HG02763 (cell line): ENCODE results near the gene APLP2.

ENCODE experiments used
- ATAC-seq: cut with Tn5 transposase; IDR thresholded peaks from one replicate; pipeline ENCODE4 v1.9.1; 2021; ENCODE audit warnings: mild to moderate bottlenecking, moderate library complexity; ENCODE audit not compliant: unreplicated experiment

The APLP2 gene

DNA sequence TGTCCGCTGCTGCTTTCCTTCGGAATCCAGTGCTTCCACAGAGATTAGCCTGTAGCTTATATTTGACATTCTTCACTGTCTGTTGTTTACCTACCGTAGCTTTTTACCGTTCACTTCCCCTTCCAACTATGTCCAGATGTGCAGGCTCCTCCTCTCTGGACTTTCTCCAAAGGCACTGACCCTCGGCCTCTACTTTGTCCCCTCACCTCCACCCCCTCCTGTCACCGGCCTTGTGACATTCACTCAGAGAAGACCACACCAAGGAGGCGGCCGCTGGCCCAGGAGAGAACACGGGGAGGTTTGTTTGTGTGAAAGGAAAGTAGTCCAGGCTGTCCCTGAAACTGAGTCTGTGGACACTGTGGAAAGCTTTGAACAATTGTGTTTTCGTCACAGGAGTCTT, 74.4 kb downstream of the APLP2 start:
- no peak for ATAC-seq

DNA sequence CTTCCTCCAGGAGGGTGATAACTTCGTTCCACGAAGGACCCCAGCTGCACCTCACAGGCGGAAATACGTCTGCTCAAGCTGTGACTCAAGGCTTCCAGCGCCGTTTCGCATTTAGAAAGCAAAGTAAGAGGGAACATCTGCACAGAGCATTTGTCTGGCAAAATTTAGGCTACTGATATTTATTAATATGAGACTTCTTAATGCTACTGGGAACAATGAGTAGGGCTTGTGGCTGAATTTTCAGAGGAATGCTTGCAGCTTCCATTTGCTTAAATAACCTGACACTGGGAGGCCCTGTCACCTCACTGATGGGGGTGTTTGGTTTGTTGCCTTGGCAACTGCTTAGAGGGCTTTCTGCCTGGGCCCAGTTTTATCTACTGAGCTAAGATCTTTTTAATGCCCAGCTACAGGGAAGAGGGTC, 75.2 kb downstream of the APLP2 start:
- no peak for ATAC-seq

DNA sequence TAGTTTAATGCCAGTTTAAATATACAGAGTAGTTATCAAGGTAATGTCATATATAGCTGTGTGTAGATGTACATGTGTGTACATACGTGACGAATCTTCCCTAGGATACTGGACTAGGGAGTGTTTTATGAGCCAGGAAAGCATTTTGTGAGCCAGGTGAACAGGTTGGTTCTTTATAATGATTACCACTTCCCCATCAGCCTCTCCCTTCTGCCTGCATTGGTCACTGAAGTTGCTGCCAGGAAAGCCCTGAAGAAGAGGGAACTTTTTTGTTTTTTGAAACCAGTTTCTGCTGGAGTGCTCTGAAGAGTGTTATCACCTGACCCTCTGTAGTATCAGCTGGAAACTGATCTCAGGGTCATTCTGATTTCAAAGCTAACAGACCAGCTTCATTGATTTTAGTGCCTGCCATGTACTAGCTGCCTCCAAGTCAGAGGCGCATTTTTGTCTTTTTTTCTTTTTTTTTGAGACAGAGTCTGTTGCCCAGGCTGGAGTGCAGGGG, 75.7 kb downstream of the APLP2 start:
- ATAC-seq: no peak

DNA sequence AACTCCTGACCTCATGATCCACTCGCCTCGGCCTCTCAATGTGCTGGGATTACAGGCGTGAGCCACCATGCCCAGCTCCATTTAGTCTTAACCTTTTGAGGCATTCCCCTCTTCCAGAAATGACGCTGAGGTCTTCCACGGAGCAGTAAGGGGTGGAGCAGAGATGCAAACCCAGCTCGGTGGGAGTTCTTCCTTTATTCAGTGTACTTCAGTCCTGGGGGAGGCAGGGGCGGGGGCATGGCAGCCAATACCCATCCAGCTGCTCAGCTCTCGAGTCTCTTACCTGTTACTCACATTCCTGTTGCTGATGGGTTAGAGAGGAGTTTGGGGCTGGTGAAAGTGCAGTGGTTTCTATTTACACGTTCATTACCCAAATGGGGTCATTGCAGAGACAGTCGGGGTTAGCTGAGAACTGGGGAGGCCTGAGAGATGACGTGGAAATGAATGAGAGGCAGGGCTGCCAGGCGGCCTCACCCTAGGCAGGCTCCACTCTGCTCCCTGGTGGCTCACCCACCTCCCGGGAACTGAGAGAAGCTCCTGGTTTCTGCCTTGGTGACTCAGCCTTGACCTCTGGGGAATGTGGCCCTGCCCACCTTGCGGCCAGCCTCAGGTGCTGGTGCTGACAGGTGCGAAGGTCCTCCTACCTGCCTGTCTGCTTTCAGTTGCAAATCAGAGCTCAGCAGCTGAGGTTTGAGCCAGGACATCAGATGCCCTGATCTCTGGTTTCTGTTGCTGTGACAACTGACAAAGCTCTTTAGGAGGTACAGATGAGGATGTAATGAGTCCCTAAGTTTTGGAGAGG, 76.5 kb downstream of the APLP2 start:
- no peak for ATAC-seq

DNA sequence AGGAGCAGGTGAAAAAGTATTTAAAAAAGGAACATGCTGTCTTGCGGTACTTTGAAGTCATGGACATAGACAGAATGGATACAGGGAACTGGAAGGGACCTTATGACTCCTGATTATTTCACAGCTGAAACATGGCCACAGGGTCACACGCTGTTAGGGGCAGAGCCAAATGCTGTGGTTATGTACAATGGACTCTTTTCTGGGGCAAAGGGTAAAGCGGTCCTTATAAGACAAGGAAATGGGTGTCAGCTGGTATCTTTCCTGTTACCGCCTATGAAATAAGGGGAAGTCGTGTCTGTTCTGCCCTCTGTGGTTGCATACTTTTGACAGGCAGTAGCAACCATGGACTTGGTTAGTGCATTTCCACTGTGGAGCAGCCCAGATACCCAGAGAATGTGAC, 77.1 kb downstream of the APLP2 start:
- no peak for ATAC-seq

DNA sequence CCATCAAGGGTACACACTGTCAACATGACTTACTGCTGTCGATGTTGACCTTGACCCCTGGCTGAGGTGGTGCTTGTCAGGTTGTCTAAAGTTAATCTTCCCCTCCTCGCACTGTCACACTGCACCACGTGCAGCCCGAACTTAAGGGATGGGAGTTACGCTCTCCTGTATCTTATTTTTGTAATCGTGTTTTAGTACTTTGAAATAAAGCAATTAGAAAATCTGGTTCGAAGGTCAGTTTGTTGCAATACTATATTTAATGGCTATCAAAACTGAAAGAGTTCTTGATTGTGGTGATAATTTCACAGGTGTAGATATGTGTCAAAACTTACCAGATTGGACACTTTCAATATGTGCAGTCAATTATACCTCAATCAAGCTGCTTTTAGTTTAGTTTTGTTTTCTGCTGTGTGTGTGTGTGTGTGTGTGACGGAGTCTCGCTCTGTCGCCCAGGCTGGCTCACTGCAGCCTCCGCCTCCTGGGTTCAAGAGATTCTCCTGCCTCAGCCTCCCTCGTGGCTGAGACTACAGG, 79.2 kb downstream of the APLP2 start:
- ATAC-seq: no peak

DNA sequence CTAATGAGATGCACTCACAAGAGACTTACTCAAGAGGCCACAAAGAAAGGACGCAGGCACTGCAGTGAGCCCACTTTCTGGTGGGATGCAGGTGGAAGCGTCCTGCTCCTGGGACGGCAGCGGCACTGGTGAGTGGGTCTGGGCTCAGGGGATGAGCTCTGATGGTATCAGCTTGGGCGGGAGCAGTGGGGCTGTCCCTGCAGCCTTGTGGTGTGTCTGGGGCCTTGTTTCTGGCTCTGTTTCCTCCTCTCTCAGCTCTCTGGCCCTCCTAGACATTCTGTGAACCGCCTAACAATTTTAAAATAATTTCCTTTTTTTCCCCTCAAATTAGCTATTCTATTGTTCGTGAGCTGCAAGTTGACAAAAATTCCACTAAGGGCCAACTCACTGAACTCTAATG, 81.1 kb downstream of the APLP2 start:
- ATAC-seq: no peak

DNA sequence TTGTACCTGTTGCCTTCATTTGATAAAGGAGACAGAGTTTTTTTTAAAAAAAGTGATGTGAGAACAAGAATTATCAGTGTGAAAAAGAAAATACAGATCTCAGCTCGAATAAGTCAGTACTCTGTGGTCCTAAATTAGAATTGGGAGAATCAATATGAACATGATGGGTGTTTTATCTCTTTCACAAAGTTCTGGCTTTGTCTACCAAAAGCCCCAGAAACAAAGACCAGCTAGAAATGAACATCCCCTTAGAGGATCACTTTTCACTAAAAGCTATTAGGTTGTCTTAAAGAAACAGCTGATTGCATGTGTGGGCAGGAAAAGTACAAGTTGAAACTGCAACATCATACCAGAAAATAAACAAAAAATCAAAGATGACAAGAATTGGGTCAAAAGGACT, 81.5 kb downstream of the APLP2 start:
- ATAC-seq: no peak

DNA sequence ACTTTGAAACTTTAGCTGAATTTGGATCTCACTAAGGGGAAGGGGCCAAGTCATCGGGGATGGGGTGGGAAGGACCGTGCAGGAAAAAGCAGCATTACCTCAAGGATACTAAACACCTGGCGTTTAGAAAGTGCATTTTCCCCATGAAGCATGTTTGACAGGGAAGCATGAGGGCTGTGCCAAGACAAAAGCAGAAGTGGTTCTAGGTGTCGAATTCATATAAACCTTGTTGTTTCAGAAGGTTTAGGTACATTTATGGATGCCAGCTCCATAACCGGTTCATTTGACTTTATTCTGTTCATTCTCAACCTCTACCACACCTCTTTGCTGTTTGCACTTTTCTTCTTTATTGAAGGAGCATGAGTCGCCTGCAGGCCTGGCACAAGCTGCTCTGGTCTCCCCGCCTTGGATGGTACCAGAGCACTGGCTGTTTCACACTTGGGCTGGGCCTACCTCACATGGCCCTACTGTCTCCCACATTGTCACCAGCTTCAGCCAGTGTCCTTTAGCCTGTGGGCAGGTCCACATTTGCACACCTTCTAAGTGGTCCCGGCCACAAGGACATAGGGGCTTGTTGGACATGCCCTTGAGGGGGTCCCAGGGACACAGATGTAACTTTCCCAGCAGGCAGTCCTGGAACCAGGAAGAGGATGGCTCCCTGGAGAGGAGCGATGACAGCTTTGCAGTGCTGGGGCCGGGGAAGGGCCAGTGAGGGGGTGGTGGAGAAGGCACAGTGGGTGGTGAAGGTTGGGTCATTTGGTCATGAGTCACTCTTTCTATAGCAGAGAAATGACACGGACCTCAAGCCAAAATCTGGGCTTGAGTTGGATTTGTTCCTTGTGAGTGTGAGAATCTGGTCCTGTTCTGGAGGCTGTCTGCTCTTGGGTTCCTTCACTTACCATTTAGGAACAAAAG, 86.7 kb downstream of the APLP2 start:
- ATAC-seq: no peak

DNA sequence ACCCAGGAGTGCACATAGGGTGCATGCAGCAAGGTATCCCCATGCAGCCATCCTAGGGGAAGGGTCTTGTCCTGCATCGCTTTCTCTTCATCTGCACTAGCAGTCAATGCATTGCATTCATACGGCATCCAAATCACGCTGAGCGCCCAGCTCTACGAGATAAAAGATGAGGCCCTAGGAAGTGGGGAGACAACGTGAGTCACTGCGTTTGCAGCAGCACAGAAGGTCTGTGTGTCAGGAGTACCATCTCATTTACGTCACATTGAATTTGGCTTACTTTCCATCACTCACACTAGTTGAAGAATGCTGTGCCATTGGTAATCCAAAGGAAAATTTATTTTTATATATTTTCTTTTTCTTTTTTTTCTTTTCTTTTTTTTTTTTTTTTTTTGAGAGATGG, 87.4 kb downstream of the APLP2 start:
- ATAC-seq: no peak

DNA sequence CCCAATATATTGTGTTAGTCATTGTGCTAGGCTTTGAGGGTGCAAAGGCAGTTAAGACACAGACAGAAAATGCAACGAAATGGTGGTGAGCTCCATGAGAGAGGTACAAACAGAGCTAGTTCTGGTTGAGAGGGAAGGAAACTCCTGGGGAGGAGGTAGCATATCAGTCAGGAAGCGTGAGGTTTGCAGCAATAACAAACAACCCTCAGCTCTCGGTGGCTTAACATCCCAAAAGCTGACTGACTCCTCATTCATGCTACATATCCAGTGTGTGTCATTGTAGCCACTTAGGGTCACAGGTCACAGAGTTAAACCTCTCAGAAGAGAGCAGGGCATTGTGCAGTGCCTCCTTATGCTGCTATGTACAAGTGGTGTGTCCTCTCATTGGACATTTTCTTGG, 88.1 kb downstream of the APLP2 start:
- no peak for ATAC-seq

DNA sequence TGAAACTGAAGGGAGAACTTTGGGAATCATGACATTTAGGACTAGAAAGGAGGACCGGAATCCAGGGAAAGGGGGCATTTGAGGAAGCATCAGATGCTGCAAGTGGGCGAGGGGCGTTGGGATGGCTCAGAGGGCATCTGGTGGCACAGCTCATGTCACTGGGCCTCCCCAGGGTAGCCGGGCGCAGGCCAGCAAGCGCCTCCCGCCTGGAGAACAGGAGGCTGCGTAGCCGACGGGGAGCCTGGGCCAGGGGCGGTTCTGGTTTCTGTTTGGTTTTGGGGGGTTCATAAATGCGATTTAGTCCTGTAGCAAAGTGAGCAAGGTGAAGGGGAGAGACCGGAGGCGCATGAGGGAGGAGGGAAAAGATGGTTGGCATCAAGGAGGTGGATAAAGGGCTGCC, 89.4 kb downstream of the APLP2 start:
- ATAC-seq: no peak

DNA sequence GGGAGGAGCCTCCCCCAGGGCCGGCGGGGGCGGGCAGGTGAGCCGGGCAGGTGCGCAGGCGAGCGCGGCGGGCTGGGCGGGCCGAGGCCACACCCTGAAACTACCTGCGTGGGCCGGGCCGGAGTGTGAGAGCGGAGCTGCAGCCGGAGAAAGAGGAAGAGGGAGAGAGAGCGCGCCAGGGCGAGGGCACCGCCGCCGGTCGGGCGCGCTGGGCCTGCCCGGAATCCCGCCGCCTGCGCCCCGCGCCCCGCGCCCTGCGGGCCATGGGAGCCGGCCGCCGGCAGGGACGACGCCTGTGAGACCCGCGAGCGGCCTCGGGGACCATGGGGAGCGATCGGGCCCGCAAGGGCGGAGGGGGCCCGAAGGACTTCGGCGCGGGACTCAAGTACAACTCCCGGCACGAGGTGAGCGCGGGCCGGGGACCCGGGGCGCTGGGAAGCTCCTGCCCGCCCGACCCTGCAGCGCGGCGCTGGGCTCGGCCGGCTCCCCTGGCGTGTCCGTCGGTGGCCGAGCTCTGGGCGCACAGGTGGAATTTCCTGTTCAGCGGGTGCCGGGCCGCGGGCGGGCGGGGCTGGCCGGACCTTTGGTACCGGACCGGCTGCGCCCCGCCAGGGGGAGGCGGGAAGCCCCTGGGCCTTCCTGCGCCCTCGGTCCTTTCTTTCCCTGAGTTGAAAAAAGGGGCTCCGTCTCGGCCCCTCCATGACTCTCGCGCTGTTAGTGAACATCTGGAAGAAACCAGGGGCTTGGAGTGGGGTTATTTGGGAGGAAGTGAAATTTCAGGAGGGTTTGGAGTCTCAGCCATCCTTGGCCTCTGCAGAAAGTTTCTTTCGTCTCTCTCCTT, 90.2 kb downstream of the APLP2 start, which contains the start of gene ST14:
Gene ST14 (plus strand): TSS at position 126 of the 841 bp plus-strand sequence. CDS start 198 bp downstream, at position 324.
- no peak for ATAC-seq

DNA sequence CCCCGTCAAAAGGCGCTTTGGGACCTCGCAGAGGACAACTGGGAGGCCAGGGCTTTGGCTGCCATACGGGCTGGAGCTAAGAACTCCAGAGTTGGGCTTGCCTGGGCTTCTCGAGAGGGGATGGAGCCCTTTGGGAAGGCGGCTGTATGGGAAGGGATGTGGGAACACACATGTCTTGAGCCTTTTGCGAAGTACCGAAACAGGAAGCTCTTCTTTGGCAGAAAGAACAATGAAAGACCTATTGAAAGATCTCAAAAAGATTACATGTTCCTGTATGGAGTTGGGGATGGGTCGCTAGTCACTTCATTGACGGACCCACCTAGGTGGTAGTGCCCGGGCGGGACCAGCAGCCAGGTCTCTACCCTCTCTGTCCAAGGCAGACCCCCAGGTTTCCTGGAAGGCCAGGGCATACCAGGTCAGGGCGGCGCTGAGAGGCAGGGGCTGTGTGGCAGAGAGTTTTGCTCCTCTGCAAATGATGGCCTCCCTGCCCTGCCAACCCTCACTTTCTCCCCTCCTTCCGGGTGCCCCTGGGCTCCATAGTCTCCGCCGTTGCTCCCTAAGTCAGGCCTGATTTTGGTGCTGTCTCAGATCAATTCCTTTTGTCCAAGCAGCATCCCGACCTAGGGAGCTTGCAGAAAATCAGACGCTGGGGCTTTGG, 90.9 kb downstream of the APLP2 start:
- ATAC-seq: no peak

DNA sequence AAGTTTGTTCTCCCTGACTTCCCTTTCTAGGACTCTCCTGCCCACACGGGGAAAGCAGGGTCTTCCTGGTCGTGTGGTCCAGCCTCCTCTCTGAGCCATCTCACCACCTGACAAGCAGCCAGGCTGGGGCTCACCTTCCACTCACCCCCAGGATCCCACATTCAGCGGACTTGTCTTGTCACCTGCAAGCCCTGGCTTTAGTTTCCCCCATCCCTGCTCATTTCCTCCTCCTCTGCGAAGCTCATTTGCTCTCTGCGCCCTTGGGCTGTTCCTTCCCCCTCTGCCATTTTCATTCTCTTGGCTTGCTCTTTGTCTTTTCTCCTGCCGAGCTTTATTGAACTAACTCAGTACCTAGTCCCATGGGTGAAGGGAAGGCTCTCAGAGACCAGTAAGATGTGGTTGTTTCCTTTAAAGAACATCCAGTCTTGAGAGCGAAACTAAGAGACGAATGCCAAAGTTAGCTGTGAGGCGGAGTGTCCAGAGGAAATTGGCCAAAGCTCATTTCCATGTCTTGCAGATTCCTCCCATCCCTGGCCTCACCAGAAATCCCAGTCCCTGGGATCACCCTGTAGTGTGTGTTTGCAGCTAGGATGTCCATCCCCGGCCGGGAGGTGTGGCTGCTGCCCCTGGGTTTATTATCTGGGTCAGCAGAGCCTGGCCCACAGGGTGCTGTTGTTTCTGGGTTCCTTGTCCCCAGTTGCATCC, 91.9 kb downstream of the APLP2 start:
- ATAC-seq: no peak

DNA sequence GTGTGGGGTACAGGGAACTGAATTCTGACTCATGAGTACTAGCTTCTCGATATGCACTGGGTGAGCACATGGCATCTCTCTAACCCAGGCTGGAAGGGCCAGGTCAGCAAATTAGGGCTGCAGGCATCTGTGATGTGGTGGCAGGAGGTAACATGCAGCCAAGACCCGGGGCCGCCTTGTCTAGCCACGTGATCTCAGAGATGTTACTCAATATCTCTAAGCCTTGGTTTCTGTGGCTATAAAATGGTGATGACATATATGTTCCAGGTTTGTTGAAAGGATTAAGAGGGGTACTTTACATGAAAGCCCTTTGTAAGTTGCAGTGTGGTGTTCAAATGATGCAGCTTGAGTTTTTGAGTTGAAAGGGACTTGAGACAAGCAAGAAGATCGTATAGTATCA, 93.0 kb downstream of the APLP2 start:
- no peak for ATAC-seq

DNA sequence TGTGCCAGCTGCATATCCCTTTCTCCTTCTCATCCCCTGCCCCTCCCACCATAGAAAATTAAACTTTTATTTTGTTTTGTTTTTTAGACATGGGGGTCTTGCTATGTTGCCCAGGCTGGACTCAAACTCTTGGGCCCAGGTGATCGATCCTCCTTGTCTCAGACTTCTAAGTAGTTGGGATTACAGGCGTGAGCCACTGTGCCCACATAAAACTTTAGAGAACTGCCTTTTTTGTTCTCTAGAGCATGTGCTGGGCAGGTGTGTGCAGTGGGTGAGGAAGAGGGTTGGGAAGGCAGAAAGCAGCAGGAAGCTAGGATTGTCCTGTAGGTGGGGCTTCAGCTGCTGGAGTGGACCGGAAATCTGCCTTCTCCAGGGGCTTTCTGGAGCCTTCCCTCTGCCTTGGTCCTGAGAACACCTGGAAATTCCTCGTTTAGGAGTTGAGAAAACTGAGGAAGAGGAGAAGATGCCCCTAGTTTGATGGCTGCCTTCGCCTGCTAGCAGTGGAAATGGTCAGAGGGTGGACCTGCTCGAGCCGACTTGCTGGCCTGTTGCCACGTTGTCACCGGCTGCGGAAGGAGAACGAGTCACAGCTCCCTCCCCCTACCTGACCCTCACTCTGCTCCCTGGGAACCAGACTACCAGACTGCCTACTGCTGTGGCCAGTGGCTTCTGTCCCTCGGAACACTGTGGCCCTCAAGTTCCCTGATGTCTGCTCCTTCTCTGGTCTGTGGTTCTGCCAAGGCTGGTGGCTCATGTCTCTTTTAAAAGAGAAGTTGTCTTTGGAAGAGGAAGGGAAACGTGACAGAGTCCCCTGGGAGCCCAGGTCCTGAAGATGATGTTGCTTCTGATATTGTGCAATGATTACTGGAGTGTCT, 93.9 kb downstream of the APLP2 start:
- ATAC-seq: no peak

DNA sequence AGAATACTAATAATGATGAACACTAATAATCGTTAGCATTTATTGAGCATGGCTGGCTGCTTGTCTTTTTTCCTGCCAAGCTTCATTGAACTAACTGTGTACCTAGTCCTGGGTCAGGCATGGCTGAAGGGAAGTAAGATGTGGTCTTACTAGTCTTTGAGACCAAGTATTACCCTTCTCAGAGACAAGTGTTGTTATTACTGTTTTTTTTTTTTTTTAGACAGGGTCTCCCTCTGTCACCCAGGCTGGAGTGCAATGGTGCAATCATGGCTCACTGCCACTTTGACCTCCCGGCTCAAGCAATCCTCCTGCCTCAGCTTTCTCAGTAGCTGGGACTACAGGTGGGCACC, 94.5 kb downstream of the APLP2 start:
- ATAC-seq: no peak
